NCI-H748 (cell line): ENCODE measurements around the gene SKAP2.
A peak's percentile ranks its signal among the peaks of the same experiment; 100 is the strongest.

Experiments used
- DNase-seq: peaks from one replicate; lab custom pipeline; 2025; ENCODE audit not compliant: unreplicated experiment; lab: John Stamatoyannopoulos, UW

The SKAP2 gene, protein sequence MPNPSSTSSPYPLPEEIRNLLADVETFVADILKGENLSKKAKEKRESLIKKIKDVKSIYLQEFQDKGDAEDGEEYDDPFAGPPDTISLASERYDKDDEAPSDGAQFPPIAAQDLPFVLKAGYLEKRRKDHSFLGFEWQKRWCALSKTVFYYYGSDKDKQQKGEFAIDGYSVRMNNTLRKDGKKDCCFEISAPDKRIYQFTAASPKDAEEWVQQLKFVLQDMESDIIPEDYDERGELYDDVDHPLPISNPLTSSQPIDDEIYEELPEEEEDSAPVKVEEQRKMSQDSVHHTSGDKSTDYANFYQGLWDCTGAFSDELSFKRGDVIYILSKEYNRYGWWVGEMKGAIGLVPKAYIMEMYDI

GRCh38 chr7:26864309-26865093 lies at the start of gene SKAP2:
Gene SKAP2, minus strand, starts transcription at chr7:26864590. Its CDS starts 161 bp downstream, at chr7:26864429.
- peak; percentile 99 for DNase-seq

DNA sequence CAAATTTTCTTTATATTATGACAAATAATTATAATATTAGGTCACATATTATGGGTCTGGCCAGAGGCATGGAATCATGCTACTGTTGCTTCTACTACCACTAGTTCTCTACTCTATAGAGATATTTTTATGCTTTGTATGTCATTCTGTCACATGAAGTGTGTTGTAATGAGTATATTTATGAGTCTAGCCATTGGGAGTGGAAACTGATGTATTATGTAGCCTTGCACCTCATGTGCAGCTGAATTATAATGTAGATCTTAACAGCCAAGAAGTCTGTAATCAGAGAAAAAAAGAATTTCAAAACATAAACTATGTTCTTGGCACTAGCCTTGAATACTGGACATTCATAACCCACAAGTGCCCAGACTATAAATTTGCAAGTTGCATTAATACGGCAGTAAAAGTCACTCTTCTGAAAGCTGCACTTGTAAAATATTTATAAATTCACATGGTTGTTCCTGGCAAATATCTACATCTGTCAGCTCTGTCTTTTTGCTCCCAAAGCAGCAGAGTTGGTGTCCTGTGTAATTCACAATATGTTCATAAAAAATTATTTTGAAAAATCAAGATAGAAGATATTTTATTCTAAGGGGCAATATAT lies 48.6 kb upstream of the SKAP2 start:
- no peak for DNase-seq

DNA sequence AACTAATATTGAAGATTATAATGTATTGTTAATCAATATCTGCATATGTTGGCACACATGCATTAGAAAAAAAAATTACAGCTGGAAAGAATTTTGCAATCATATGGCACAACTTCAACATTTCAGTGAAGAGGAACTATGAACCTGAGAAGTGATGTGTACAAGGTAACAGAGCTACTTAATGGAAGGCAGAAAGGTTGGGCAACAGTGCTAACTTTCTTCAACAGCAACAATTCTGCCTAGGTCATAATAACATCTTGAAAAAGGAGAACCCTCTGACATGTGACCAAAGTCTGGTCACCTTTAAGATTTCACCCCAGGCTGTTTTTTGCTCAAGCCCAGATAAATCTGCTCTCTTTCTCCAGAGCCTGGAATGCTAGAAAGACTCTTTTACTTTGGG lies 47.9 kb upstream of the SKAP2 start:
- DNase-seq, result no peak

GRCh38 chr7:26910221-26910620 lies 45.8 kb upstream of the SKAP2 start:
- no peak for DNase-seq

GRCh38 chr7:26900251-26900650 lies 35.9 kb upstream of the SKAP2 start:
- peak; percentile 21 for DNase-seq

- DNase-seq, result no peak
Measured at GRCh38 chr7:26899519-26899918, 35.1 kb upstream of the SKAP2 start.

DNA sequence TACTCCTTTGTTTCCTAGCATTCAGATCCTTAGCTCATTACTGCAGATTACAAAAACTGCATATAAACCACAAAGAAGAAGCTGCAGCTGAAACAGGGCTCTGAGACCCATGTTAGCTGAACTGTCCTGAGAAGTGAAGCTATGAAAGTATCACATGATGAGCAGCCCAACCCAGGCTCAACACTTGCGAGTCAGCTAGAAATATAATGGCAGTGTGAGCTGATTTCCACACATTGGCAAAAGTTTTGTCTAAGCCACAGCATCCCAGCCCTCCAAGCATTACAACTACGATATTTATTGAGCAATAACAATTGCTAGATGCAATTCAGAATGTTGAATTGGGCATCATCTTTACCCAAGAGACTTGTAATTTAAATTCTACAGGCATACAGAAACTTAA lies 34.5 kb upstream of the SKAP2 start:
- DNase-seq, result no peak

- DNase-seq, result no peak
Measured at GRCh38 chr7:26897928-26898327, 33.5 kb upstream of the SKAP2 start.

GRCh38 chr7:26891400-26892350 lies 27.3 kb upstream of the SKAP2 start:
- DNase-seq, result no peak

DNA sequence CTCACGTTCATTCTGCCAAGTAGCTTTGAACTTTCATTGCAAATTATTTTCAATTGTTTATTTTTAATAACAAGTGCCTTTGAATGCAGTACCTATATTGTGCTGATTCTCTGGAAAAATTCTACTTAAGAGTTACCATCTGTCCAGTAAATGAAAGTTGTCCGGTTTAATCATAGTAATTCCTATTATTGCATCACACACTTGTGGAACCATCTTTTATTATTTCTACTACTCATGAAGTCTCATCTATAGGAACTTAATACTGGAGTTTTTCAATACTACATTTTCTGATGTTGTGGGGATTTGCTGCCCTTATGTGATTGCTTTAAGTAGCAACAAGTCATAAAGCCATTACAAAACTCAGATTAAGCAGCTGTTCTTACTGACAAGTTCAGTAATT lies 16.5 kb upstream of the SKAP2 start:
- no peak for DNase-seq

DNA sequence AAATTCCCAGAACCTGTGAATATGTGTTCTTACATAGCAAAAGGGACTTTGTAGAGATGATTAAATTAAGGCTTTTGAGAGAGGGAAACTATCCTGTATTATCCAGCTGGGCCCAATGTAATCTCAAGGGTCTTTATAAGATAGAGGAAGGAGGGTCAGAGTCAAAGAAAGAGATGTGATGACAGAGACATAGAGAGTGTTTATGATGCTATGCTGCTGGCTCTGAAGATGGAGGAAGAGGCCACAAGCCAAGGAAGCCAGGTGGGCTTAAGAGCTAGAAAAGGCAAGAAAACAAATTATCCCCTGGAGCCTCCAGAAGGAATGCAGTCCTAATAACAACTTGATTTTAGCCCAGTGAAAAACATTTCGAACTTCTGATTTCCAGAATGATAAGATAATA lies 15.3 kb upstream of the SKAP2 start:
- DNase-seq, result no peak

DNA sequence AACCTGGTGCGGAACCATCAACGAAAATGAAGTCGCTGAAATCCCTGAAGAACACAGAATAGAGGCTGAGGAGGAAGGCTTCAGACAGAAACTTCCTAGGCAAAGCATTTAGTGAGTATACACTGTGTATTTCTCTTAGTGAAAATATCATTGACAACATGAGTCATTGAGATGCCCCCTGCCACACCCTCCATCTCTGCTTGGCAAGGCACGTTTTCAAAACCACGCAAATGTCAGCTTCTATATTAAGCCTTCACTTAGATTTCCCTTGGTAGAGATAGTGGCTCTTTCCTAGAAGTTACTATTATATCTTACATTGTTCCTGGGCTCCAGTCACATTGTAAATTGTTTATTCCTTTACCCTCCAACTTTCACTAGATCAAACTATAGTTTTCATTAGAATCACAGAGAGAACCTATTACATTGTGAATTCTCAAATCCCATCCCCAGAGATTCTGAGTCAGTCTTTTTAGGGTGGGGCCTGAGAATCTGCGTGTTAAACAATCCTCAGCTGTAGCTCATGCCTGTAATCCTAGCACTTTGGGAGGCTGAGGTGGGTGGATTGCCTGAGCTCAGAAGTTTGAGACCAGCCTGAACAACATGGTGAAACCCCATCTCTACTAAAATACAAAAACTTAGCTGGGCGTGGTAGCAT lies 4.6 kb upstream of the SKAP2 start:
- DNase-seq, result no peak

DNA sequence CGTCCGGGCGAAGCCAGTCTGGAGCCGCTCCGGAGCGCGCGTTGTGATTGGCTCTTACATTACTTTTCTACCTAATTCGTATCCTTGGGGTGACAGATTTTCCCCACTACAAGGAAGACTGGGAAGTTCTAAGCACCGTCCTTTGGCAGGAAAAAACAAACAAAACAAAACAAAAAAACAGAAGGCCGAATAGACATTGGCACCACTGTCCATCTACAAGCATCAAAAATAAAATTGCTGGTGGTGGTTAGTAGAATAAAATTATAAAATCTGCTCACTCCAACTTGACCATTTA lies 651 bp upstream of the SKAP2 start:
- peak; percentile 88 for DNase-seq

DNA sequence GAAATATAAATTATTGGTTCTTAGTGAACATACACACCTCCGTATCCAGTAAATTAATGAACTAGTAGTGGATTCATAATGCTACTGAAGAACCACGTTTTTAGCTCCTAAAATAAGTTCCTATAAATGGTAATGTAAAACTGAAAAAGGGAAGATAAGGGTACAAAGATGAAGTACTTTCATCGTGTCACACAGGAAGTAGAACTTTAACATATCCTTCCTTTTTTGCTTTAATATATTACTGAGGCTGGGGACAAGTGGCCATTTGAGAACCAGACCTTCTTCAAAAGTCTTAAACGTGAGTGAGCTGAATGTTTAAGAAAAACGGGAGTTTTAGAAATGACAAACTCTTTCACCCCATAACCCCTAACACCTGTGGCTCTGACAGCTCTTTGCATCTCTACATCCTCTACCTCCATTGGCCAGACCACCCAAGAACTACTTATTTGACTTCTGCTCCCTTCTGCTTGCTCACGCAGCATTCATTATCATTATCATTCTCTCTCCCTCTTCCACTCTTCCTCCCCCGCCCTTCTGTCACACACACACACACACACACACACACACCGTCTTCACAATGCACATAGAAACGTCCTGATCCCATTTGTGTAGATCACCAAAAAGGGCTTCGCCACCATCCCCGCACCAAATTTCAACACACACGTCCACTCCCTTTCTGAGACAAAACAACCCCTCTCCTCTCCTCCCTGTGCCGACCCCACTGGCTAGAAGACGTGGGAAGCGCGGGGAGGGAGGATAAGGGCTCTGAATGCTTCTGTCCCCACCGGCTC lies 677 bp downstream of the SKAP2 start:
- DNase-seq, result peak; percentile 82

GRCh38 chr7:26862834-26863233 lies 1.6 kb downstream of the SKAP2 start:
- DNase-seq, result no peak

DNA sequence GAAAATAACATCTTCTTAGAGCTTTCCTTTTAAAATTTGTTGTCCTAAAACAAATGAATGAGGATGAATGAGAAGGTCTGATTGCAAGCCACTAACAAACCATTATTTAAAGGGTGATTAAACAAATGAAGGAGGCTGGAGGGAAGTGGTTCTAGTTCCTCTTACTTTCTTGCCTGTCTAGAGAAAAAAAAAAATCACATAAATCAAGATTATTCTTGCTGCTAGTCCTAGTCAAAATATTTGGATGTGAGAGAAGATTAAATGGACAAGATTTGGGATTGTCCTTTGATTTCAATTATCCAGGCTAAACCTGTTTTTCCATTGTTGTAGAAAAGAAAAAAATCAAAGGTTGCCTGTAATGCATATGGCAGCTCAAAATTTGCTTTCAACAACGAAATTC lies 3.3 kb downstream of the SKAP2 start:
- no peak for DNase-seq

DNA sequence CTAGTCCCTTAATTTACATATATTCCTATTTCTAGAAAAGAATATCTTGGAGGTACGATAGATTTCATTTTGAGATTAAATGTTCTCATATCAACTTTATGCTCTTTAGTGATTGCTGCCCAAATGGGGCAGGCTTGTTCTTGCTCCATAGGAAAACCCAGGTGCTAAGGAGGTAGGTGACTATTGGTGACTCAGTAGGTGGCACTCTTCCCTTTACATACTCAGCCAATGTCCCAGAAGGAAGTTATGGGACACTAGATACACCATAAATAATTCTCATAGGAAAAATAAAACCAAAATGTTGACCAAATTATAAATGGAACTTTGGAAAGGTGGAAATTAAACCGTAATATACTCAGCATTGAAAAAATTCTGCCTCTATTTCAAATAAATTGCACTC lies 4.0 kb downstream of the SKAP2 start:
- peak; percentile 41 for DNase-seq

DNA sequence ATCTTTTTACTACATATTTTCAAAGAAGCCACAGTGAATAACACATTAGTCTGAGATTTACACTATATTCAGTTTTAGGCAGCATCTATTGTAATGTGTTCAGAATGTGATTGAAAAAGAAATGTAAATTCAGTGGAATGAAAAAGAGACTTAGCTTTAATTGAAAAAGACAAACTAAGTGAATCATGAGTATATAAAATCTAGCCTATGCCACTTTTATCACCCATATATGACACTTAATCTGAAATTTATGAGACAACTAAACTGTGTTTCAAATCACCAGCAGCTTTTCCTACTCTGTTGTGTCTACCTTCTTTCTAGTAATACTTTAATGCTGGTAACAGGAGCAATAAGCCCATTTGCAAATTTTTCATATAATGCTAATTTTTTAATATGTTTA lies 4.7 kb downstream of the SKAP2 start:
- DNase-seq, result no peak

GRCh38 chr7:26858735-26859134 lies 5.7 kb downstream of the SKAP2 start:
- DNase-seq, result no peak

DNA sequence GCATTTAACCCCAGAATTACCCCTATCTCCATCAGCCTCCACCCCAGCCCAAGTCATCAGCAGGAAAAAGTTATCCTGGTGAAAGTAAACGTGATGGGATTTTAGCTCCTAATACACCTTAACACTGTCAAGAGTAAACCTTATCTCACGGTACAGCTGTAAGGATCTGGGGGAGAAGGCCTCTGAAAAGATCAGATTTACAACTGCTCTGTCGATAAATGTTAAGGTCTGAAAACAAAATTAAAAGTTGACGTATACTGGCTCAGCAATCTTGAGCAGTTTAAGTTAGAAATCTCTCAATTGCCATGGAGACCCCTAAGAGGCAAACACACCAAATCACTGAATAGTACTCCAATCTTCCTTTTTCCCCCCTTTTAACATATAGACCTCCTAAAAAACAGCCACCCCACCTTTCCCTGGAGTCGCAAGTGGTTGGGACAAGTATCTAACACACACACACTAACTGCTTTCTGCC lies 6.1 kb downstream of the SKAP2 start:
- DNase-seq, result no peak
